Mesodermal cell (in vitro differentiated cells): ENCODE results near the gene SOBP.
"Not testable (repeated sequence)": the region's sequence is repeated elsewhere in the genome, so short reads cannot be mapped to it uniquely, and the experiment has no call there.

ENCODE experiments used
- H3K27ac ChIP-seq: 2 replicates; pipeline ENCODE4 v1.7.0; 2013; ENCODE audit warnings: mild to moderate bottlenecking, low read depth, low read length, moderate library complexity; ENCODE audit not compliant: severe bottlenecking
- H3K36me3 ChIP-seq: 2 replicates; pipeline ENCODE4 v1.7.1; 2013; ENCODE audit warnings: mild to moderate bottlenecking, low read length, moderate library complexity; ENCODE audit not compliant: control insufficient read depth, insufficient read depth
- H3K4me1 ChIP-seq: one replicate; pipeline ENCODE4 v1.7.1; 2013; ENCODE audit warnings: mild to moderate bottlenecking, low read length; ENCODE audit not compliant: insufficient read depth, control insufficient read depth, poor library complexity, severe bottlenecking
- H3K4me3 ChIP-seq: 2 replicates; pipeline ENCODE4 v1.7.0; 2013; ENCODE audit warnings: low read length, control low read depth, mild to moderate bottlenecking; ENCODE audit not compliant: insufficient read depth, poor library complexity, severe bottlenecking; ENCODE audit errors: extremely low read depth
- H3K9me3 ChIP-seq: 2 replicates; pipeline ENCODE4 v1.7.1; 2013; ENCODE audit warnings: mild to moderate bottlenecking, low read length, moderate library complexity; ENCODE audit not compliant: control insufficient read depth
- WGBS, 2 experiments: methylation state at CpG; one replicate each; pipeline ENCODE4 v1.1.5; 2013; ENCODE audit warnings: missing lambda C conversion rate in 2 of 2; ENCODE audit not compliant: insufficient coverage in 2 of 2; 5-methylcytosine and 5-hydroxymethylcytosine counted together

The SOBP gene

GRCh38 chr6:107539849-107540464 lies 50.0 kb downstream of the SOBP start:
- Histone ChIP-seq H3K4me3 (no peak overlapping the region), H3K9me3 (no peaks in the 10 kb centered on the region), H3K36me3 (no peaks in the 10 kb centered on the region), H3K4me1 (peaks cover 2% of the 10 kb centered on the region), H3K27ac (no peak overlapping the region)
- 90% methylated on average over 1 of the region's 2 CpGs; no CpG with 5 or more reads in 1 of the 2 experiments for WGBS, 2 experiments

DNA sequence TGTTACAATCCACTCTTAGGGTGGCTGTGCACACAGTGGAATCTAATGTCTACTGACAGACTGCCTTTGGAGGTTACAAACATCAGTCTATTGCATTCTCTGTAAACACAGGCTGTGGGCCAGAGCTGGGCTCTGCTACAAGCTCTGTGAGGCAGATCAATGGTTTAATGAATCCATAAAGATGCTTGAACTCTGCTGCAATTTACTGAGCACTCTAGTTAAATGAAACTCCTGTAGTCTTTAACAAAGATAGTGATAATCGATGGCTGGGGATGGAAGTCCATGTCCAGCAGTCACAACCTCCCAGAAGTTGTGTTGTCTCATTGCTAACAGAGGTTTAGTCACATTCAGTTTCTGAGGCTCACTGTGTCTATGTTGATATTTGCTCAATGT lies 50.5 kb downstream of the SOBP start:
- H3K4me1 ChIP-seq = peaks cover 2% of the 10 kb centered on the region
- 80% methylated on average over 1 of the region's 1 CpG; no CpG with 5 or more reads in 1 of the 2 experiments for WGBS, 2 experiments
- no peaks in the 10 kb centered on the region for H3K9me3 ChIP-seq
- no peak overlapping the region for H3K27ac ChIP-seq
- H3K36me3 ChIP-seq = no peaks in the 10 kb centered on the region
- no peak overlapping the region for H3K4me3 ChIP-seq

DNA sequence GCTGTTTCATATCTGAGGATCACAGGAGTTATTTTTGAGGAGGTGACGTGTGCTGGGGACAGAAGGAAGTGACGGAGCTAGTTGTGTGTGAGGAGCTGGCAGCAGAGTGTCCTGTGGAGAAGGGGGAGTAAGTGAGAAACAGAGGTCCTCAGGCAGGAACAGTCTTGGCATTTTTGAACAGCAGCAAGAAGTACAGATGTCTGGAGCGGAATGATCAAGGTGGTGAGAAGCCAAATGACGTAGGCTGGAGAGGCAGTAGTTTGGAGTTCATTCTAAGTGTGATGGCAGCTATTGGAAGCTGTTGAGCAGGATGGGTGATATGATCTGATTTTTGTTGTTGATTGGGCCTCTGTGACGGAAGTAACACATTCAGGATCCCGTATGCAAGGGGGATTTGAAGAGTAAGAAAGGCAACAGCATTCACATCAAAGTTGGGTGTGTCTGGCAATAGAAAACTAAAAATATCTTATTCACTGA lies 52.3 kb downstream of the SOBP start:
- H3K27ac ChIP-seq = no peak overlapping the region
- H3K4me3 ChIP-seq = no peak overlapping the region
- H3K4me1 ChIP-seq = peaks cover 2% of the 10 kb centered on the region
- WGBS, 2 experiments = 82 to 83% methylated on average over 4 to 5 of the region's 6 CpGs
- no peaks in the 10 kb centered on the region for H3K9me3 ChIP-seq
- no peaks in the 10 kb centered on the region for H3K36me3 ChIP-seq

DNA sequence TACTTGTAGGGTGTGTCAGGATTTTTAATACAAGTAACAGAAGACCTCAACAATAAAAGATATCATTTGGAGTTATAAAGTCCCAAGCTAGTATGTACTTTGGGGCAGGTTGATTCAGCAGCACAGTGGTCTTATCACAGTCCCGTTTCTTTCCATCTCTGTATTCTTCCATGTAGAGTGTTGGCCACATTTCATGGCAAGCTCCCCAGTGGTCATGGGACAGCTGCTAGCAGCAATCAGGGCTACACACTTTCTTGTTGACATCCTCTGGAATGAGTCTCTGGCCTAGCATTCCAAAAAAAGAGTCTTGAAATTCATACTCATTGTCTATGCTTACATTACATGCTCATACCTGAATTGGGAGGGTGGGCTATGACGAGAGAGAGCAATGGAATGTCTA lies 53.2 kb downstream of the SOBP start:
- Histone ChIP-seq H3K4me3 (no peak overlapping the region), H3K9me3 (no peaks in the 10 kb centered on the region), H3K36me3 (no peaks in the 10 kb centered on the region), H3K27ac (no peak overlapping the region), H3K4me1 (peaks cover 2% of the 10 kb centered on the region)
- WGBS, 2 experiments = 92 to 100% methylated on average over 1 to 2 of the region's 2 CpGs

- H3K36me3 ChIP-seq = no peaks in the 10 kb centered on the region
- whole genome bisulfite sequencing, 2 experiments = 100% methylated on average over 1 of the region's 2 CpGs
- H3K4me3 ChIP-seq = no peak overlapping the region
- no peaks in the 10 kb centered on the region for H3K9me3 ChIP-seq
- no peak overlapping the region for H3K27ac ChIP-seq
- peaks cover 2% of the 10 kb centered on the region for H3K4me1 ChIP-seq
These were observed 53.6 kb downstream of the SOBP start for GRCh38 chr6:107543567-107543966.

GRCh38 chr6:107545763-107546162 lies 55.8 kb downstream of the SOBP start:
- 88 to 93% methylated on average over 4 of the region's 4 CpGs for WGBS, 2 experiments
- H3K27ac ChIP-seq = no peak overlapping the region
- H3K9me3 ChIP-seq = no peaks in the 10 kb centered on the region
- H3K4me1 ChIP-seq = no peaks in the 10 kb centered on the region
- H3K4me3 ChIP-seq = no peak overlapping the region
- H3K36me3 ChIP-seq = no peaks in the 10 kb centered on the region

GRCh38 chr6:107546691-107547450 lies 57.0 kb downstream of the SOBP start:
- Histone ChIP-seq H3K36me3 (no peaks in the 10 kb centered on the region), H3K27ac (no peak overlapping the region), H3K4me3 (no peak overlapping the region), H3K9me3 (no peaks in the 10 kb centered on the region), H3K4me1 (no peaks in the 10 kb centered on the region)
- WGBS, 2 experiments = 86 to 92% methylated on average over 2 to 3 of the region's 6 CpGs

DNA sequence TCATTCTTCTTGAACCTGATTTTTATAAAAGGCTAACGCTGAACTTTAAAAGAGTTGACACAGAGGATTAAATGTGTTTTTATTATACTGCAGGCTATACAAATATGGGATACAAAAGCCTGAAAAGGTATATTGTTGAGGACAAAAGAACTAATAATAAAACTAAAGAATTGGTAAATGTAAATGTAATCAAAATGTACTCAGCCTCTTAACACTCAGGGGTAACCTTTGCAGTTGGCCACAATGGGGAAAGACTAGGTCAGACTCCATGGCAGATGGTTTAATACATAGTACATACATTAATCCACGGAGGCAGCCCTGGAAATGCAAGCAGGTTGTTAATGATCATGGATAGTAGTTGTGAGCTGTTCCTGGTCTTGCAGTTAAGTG lies 57.5 kb downstream of the SOBP start:
- H3K4me1 ChIP-seq = no peaks in the 10 kb centered on the region

GRCh38 chr6:107550241-107550840 lies 60.4 kb downstream of the SOBP start:
- 90 to 92% methylated on average over 2 of the region's 10 CpGs for WGBS, 2 experiments
- Histone ChIP-seq H3K9me3 (no peaks in the 10 kb centered on the region), H3K27ac (no peak overlapping the region), H3K4me3 (no peak overlapping the region), H3K36me3 (no peaks in the 10 kb centered on the region), H3K4me1 (no peaks in the 10 kb centered on the region)

More for the DNA sequence above, 57.5 kb downstream of the SOBP start:
- no peak overlapping the region for H3K27ac ChIP-seq
- H3K36me3 ChIP-seq = no peaks in the 10 kb centered on the region
- WGBS, 2 experiments = no CpG with 5 or more reads among the region's 2 CpGs
- no peak overlapping the region for H3K4me3 ChIP-seq
- no peaks in the 10 kb centered on the region for H3K9me3 ChIP-seq

DNA sequence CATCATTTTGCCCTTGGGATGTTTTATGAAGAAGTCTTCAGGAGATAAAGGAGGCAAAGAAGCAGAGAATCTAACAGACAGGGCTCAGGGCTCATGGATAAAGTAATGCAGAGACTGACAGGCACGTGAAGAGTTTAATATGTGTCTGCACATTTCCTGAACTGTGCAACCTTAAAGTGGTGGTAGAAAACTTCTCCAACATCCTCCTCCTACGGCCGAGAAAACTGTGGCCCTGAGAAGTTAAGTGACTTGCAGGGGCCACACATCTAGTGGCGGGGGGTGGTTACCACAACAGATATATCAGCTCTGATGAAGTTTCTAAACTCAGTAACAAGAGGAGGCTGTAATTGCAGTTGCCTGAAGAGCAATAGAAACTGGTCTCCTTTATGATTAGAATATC lies 61.0 kb downstream of the SOBP start:
- WGBS, 2 experiments = 90 to 100% methylated on average over 1 to 2 of the region's 4 CpGs
- no peak overlapping the region for H3K4me3 ChIP-seq
- no peaks in the 10 kb centered on the region for H3K9me3 ChIP-seq
- H3K36me3 ChIP-seq = no peaks in the 10 kb centered on the region
- no peak overlapping the region for H3K27ac ChIP-seq
- no peaks in the 10 kb centered on the region for H3K4me1 ChIP-seq

- H3K9me3 ChIP-seq, H3K4me3 ChIP-seq, H3K4me1 ChIP-seq, H3K36me3 ChIP-seq, H3K27ac ChIP-seq: not testable (repeated sequence)
- 89% methylated on average over 3 of the region's 6 CpGs; no CpG with 5 or more reads in 1 of the 2 experiments for WGBS, 2 experiments
These were observed 63.2 kb downstream of the SOBP start for GRCh38 chr6:107553121-107553520.
